ENCODE results near the gene PPP6R1. TPM values are rescaled to one million over a fixed set of nuclear protein-coding genes. Genes with fewer than 3 reads are reported as not detected.

Gene PPP6R1
- total RNA-seq, 4 donors from 2014 or later = 32.6 to 79.4 (median 34.0) TPM

- H3K36me3 ChIP-seq = peaks cover 0 to 61% of the 10 kb centered on the region in 2 donors
- H3K27ac ChIP-seq = no peak overlapping the region
- ATAC-seq = no peak
- no peaks in the 10 kb centered on the region for H3K27me3 ChIP-seq
- H3K4me3 ChIP-seq = no peak overlapping the region
- WGBS, 2 donors (ENCODE audit: low coverage in 1 of 2) = 89 to 93% methylated on average over 3 to 6 of the region's 15 CpGs
- H3K4me1 ChIP-seq = peaks cover 0 to 30% (median 10%) of the 10 kb centered on the region in 3 donors
- H3K9me3 ChIP-seq = no peaks in the 10 kb centered on the region
- TF ChIP-seq EP300 (IDR thresholded peaks at IDR 0.05) (no peak), CTCF (IDR thresholded peaks at IDR 0.05) (no peak)
These were observed 18.1 kb upstream of the PPP6R1 start for GRCh38 chr19:55276720-55277430.

- ATAC-seq = no peak
- WGBS, 2 donors (ENCODE audit: low coverage in 1 of 2) = 75 to 78% methylated on average over 15 to 17 of the region's 17 CpGs
- Histone ChIP-seq H3K4me1 (peaks cover 0 to 24% (median 10%) of the 10 kb centered on the region in 3 donors), H3K27me3 (no peaks in the 10 kb centered on the region), H3K27ac (no peak overlapping the region), H3K4me3 (no peak overlapping the region), H3K9me3 (no peaks in the 10 kb centered on the region), H3K36me3 (peaks cover 0 to 69% of the 10 kb centered on the region in 2 donors)
- TF ChIP-seq EP300 (IDR thresholded peaks at IDR 0.05) = no peak
These were observed 17.3 kb upstream of the PPP6R1 start for GRCh38 chr19:55275851-55276719.

- 96 to 100% methylated on average over 1 to 4 of the region's 36 CpGs for WGBS, 2 donors (ENCODE audit: low coverage in 1 of 2)
These were observed 15.3 kb upstream of the PPP6R1 start for GRCh38 chr19:55273978-55274707.

GRCh38 chr19:55272142-55272541 lies 13.3 kb upstream of the PPP6R1 start:
- Histone ChIP-seq H3K4me3 (no peak overlapping the region), H3K9me3 (no peaks in the 10 kb centered on the region), H3K4me1 (no peaks in the 10 kb centered on the region), H3K27me3 (no peaks in the 10 kb centered on the region), H3K27ac (no peak overlapping the region), H3K36me3 (peaks cover 0 to 98% of the 10 kb centered on the region in 2 donors)
- TF ChIP-seq EP300 (IDR thresholded peaks at IDR 0.05) (no peak), POLR2AphosphoS5 (IDR thresholded peaks at IDR 0.05) (no peak), CTCF (IDR thresholded peaks at IDR 0.05) (no peak), POLR2A (IDR thresholded peaks at IDR 0.05) (no peak)
- no peak for ATAC-seq
- 88 to 93% methylated on average over 7 to 18 of the region's 18 CpGs for WGBS, 2 donors (ENCODE audit: low coverage in 1 of 2)

More at GRCh38 chr19:55273978-55274707, 15.3 kb upstream of the PPP6R1 start:
- H3K9me3 ChIP-seq = no peaks in the 10 kb centered on the region
- no peak overlapping the region for H3K4me3 ChIP-seq
- TF ChIP-seq CTCF (IDR thresholded peaks at IDR 0.05) = no peak
- no peak for TF ChIP-seq POLR2A (IDR thresholded peaks at IDR 0.05)
- no peak for TF ChIP-seq EP300 (IDR thresholded peaks at IDR 0.05)
- TF ChIP-seq POLR2AphosphoS5 (IDR thresholded peaks at IDR 0.05) = no peak
- H3K27ac ChIP-seq = no peak overlapping the region
- no peak for ATAC-seq
- no peaks in the 10 kb centered on the region for H3K27me3 ChIP-seq
- H3K4me1 ChIP-seq = peaks cover 0 to 8% (median 2%) of the 10 kb centered on the region in 3 donors
- H3K36me3 ChIP-seq = peaks cover 0 to 89% of the 10 kb centered on the region in 2 donors

Data from gastroesophageal sphincter (tissue), 4 donors.